Uterus (tissue), 4 donors: ENCODE data around the gene KLHL15. TPM values are rescaled to one million over a fixed set of nuclear protein-coding genes. Genes with fewer than 3 reads are reported as not detected.

Experiments
- DNase-seq, 2 donors: peaks; one replicate each; pipeline ENCODE4 v3.0.0-alpha.2; 2019 to 2020
- H3K27ac ChIP-seq, 2 donors: fragments of 200-600 bp; sonication (generic); 1 replicate in 1 of 2; 2 replicates in 1 of 2; pipeline ENCODE4 v1.5.1; 2016 to 2018
- H3K27me3 ChIP-seq, 2 donors: fragments of 200-600 bp; sonication (generic); one replicate each; pipeline ENCODE4 v1.5.1; 2018 to 2019; ENCODE audit warnings: control low read depth in 1 of 2
- H3K36me3 ChIP-seq, 2 donors: fragments of 200-600 bp; sonication (generic); one replicate each; pipeline ENCODE4 v1.5.1; 2019; ENCODE audit warnings: control low read depth in 1 of 2
- H3K4me1 ChIP-seq, 2 donors: fragments of 200-600 bp; sonication (generic); one replicate each; pipeline ENCODE4 v1.5.1; 2018 to 2019; ENCODE audit warnings: control low read depth in 1 of 2
- H3K4me3 ChIP-seq, 2 donors: fragments of 200-600 bp; sonication (generic); 1 replicate in 1 of 2; 2 replicates in 1 of 2; pipeline ENCODE4 v1.5.1; 2018 to 2019; ENCODE audit warnings: mild to moderate bottlenecking in 1 of 2
- H3K9me3 ChIP-seq, 2 donors: fragments of 200-600 bp; sonication (generic); one replicate each; pipeline ENCODE4 v1.5.1; 2019; ENCODE audit warnings: control low read depth in 1 of 2
- CTCF ChIP-seq, 4 experiments: fragments of 200-600 bp in 2 of 4; fragments of 450-650 bp in 2 of 4; sonication (generic) in 2 of 4; IDR thresholded peaks; one replicate each; pipeline ENCODE4 v1.5.1; 2016 to 2019; ENCODE audit warnings: antibody characterized with exemption in 4 of 4, mild to moderate bottlenecking in 2 of 4, moderate library complexity in 1 of 4
- POLR2A ChIP-seq, 2 donors: fragments of 450-650 bp; IDR thresholded peaks; one replicate each; pipeline ENCODE4 v1.6.1; 2016; ENCODE audit warnings: antibody characterized with exemption in 2 of 2, mild to moderate bottlenecking in 1 of 2, moderate library complexity in 1 of 2
- intact Hi-C: fragments of 100-400 bp; cut with DNase I; formaldehyde crosslinking; loops from one replicate; pipeline ENCODE4 v1.15.1; 2023; ENCODE audit warnings: low total_unique reads
- total RNA-seq, 4 donors: library from RNA; depleted of rRNA in 3 of 4; stranded (reverse); fragments of >200 nt in 3 of 4; gene quantifications; one replicate each; pipeline versions ENCODE4 v1.1.0 to v1.2.4, GENCODE V29; 2014 to 2023
- donor health status: DM: yes; HTN: yes; CAD: no.

Gene KLHL15
- total RNA-seq, 4 donors from 2014 or later, result 8.7 to 47.1 (median 17.7) TPM

DNA sequence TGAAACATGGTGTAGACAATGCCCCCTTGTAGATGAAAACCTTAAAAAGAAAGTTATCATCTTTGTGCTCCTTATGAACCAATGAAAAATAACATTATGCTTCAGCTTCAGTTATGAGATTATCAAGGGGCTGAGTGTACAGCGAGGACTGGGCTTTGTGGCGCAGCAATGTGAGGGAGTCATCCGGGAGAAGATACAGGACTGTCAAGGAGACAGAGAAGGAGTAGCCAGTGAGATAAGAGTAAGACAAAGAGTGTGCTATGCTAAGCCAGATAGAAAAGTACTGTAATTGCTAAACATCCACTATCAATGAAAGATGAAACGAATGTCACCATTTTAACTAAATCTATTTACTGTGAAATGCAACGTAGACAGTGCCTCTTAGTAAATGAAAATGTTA lies 3.6 kb upstream of the KLHL15 start:
- no peaks in the 10 kb centered on the region for H3K4me1 ChIP-seq
- no peak for DNase-seq
- no peak overlapping the region for H3K27ac ChIP-seq
- H3K36me3 ChIP-seq, result no peaks in the 10 kb centered on the region
- peaks cover 0 to 4% of the 10 kb centered on the region in 2 donors for H3K27me3 ChIP-seq
- H3K9me3 ChIP-seq, result no peaks in the 10 kb centered on the region
- intact Hi-C loops, result no loop called here
- H3K4me3 ChIP-seq, result no peak overlapping the region
- TF ChIP-seq POLR2A (IDR thresholded peaks at IDR 0.05), result no peak

DNA sequence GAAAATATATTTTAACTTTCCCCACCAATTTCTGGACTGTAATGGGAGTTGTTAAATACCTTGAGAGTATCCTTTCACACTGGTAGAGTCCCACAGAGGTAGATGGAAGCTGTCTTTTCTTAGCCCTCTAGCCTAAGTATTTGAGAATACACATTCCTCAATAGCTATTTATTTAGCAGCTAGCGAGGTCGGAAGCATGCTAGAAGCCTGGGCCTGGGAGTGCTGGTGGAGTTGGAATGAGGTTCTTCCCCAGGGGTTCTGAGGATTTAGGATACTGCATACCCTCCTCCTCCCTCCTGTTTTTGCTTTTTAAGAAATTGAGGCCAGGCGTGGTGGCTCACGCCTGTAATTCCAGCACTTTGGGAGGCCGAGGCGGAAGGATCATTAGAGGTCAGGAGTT lies 999 bp upstream of the KLHL15 start:
- no peak overlapping the region for H3K4me3 ChIP-seq
- intact Hi-C loops, result loop anchor here (10.0 kb wide), 1 partner anchor 113 kb away; no protein-coding TSS in a partner anchor
- DNase-seq, result no peak
- H3K27me3 ChIP-seq, result peaks cover 0 to 4% of the 10 kb centered on the region in 2 donors
- no peaks in the 10 kb centered on the region for H3K9me3 ChIP-seq
- H3K4me1 ChIP-seq, result no peaks in the 10 kb centered on the region
- no peak for TF ChIP-seq CTCF (IDR thresholded peaks at IDR 0.05)
- TF ChIP-seq POLR2A (IDR thresholded peaks at IDR 0.05), result no peak
- no peaks in the 10 kb centered on the region for H3K36me3 ChIP-seq
- H3K27ac ChIP-seq, result no peak overlapping the region

- no peaks in the 10 kb centered on the region for H3K9me3 ChIP-seq
- H3K36me3 ChIP-seq, result no peaks in the 10 kb centered on the region
- DNase-seq, result no peak
- TF ChIP-seq CTCF (IDR thresholded peaks at IDR 0.05) (no peak), POLR2A (IDR thresholded peaks at IDR 0.05) (no peak)
- intact Hi-C loops, result loop anchor here (10.0 kb wide), 1 partner anchor 112 kb away; no protein-coding TSS in a partner anchor
- H3K4me3 ChIP-seq, result peak overlapping the region; percentile 54 to 74
- peak overlapping the region; percentile 92 to 97 for H3K27ac ChIP-seq
- no peaks in the 10 kb centered on the region for H3K4me1 ChIP-seq
- peaks cover 0 to 4% of the 10 kb centered on the region in 2 donors for H3K27me3 ChIP-seq
These were observed 554 bp downstream of the KLHL15 start for GRCh38 chrX:24026432-24026831.

DNA sequence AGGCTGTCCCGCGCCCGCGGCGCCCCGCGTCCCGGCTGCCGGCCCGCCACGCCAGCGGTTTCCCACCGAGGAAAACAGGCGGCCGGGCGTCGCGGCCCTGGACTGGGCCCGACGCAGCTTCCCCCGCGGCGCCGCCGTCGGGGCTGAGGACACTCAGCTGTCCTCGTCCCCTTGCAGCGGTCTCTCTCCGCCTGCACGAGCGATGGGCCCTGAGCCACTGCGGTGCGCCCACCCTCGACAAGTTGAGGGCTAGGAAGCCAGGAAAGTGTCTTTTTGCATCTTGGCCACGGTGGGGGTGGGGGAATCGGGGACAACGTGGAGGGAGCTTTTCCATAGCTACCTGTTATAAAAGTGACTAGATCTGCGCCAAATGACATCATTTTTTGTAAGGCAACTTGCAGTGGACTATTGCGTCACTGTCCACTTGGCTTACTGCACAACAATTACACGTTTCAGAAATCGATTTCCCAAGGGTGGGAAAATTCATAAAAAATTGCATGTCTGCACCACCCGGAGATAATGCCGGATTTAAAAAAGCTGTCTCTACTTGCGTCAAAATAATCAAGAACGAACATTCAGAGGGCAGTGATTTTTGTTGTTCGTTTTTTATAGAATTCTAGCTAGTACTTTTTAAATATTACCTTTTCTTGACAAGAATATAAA lies 1.1 kb downstream of the KLHL15 start:
- intact Hi-C loops, result loop anchor here (10.0 kb wide), 1 partner anchor 111 kb away; no protein-coding TSS in a partner anchor
- Histone ChIP-seq H3K9me3 (no peaks in the 10 kb centered on the region), H3K4me1 (no peaks in the 10 kb centered on the region), H3K27ac (peak overlapping the region; percentile 92 to 97), H3K36me3 (no peaks in the 10 kb centered on the region), H3K27me3 (peaks cover 0 to 4% of the 10 kb centered on the region in 2 donors), H3K4me3 (peak overlapping the region; percentile 54 to 74)
- peak in 1 of 2 donors; percentile 55 for DNase-seq
- TF ChIP-seq POLR2A (IDR thresholded peaks at IDR 0.05), result peak in 1 of 2 donors; percentile 57
- TF ChIP-seq CTCF (IDR thresholded peaks at IDR 0.05), result no peak

GRCh38 chrX:24024819-24025740 lies 1.9 kb downstream of the KLHL15 start:
- H3K4me3 ChIP-seq, result peak overlapping the region; percentile 54 to 74
- H3K27ac ChIP-seq, result peak overlapping the region; percentile 92 to 97
- peak; percentile 86 to 91 for DNase-seq
- H3K27me3 ChIP-seq, result peaks cover 0 to 4% of the 10 kb centered on the region in 2 donors
- no peaks in the 10 kb centered on the region for H3K9me3 ChIP-seq
- TF ChIP-seq CTCF (IDR thresholded peaks at IDR 0.05), result peak in 2 of 4 experiments; percentile 24 to 39
- peak; percentile 66 to 83 for TF ChIP-seq POLR2A (IDR thresholded peaks at IDR 0.05)
- no peaks in the 10 kb centered on the region for H3K4me1 ChIP-seq
- H3K36me3 ChIP-seq, result no peaks in the 10 kb centered on the region
- intact Hi-C loops, result loop anchor here (10.0 kb wide), 1 partner anchor 110 kb away; no protein-coding TSS in a partner anchor
